HG03378 (cell line): ENCODE results near the gene ART1.
"Not testable (repeated sequence)": the region's sequence is repeated elsewhere in the genome, so short reads cannot be mapped to it uniquely, and the experiment has no call there.

Experiments
- ATAC-seq: cut with Tn5 transposase; IDR thresholded peaks from one replicate; pipeline ENCODE4 v1.9.1; 2021; ENCODE audit warnings: mild to moderate bottlenecking, moderate library complexity; ENCODE audit not compliant: unreplicated experiment

Gene ART1

DNA sequence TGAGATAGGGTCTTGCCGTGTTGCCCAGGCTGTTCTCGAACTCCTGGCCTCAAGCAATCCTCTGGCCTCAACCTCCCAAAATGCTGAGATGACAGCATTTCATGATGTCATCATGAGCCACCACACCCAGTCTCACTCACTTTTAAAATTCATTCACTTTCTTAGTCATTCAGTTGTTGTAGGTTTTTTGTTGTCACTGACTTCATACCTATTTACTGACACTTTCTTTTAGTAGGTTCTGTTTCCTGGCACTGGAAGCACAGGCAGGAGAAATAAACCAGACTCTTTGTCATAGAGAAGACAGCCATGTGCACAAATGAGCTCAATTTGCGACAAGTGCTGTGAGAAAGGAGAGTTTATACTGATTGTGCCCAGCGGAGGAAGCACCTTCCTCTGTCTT is 13.6 kb upstream of the ART1 start:
- ATAC-seq: no peak

DNA sequence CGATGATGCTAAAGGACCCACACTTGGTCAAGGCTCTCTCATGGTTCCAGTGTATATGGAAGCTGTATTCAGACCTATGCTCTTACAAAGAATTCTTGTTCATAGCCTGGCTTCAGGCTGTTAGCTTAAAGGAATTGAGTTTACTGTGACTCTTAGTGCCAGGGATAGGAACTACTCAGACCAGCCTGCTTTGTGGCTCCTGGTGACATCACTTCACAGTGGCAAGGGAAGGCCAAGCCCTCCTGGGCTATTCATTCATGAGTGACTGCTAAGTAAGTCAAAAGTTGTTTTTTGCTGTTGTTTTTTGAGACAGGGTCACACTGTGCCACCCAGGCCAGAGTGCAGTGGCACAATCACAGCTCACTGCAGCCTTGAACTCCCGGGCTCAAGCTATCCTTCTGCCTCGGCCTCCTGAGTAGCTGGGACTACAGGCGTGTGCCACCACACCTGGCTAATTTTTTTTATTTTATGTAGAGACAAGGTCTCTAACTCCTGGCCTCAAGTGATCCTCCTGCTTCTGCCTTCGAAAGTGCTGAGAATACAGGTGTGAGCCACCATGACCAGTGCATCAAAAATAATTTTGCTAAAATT is 12.8 kb upstream of the ART1 start:
- no peak for ATAC-seq

DNA sequence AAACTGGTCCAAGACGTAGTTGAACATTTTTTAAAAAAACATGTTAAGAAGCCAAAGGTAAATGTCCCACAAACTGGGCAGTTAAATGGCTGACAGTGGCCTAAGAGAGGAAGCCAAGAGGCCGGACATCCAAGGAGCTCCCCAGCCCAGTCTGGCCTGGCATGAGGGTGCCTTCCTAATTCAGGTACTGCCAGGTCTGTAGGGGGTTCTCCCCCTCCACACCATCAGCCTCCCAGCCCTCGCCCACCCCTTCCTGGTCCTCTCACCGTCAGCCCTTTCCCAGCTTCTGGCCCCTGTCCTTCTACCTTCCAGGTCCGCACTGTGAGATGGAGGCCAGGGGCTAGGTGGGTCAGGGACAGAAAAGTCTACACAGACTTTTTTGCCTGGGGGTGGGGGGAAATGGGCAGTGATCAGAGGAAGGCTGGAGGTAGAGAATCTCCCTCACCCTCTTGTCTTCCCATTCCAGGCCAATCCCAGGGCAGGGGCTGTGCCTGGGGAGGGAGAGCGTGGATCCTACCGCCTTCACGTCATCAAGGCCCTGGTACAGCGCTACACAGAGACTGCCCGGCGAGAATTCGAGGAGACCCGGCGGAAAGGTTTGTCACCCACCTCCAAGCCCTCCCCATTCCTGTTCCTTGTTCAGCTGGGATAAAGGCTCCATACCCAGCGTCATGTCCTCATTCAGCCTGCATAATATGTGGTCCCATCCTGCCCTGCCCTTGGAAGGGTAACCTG is 9.1 kb upstream of the ART1 start:
- ATAC-seq: no peak

DNA sequence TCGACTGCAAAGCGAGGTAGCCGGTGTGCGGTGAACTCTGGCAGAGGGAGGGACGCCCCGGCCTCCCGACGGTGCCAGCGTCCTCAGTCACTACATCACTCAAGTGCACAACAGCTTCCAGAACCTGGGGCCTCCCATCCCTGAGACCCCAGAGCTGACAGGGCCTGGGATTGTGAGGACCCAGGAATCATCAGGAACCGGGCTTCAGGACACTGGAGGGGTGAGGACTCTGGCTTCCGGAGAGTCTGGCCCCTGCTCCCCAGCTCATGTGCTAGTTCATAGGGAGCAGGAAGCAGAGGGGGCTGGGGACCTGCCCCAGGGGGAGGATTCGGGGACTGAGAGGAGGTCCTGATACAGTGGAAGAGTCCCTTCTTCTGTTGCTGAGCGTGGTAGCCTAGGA is 7.7 kb upstream of the ART1 start:
- ATAC-seq: no peak

DNA sequence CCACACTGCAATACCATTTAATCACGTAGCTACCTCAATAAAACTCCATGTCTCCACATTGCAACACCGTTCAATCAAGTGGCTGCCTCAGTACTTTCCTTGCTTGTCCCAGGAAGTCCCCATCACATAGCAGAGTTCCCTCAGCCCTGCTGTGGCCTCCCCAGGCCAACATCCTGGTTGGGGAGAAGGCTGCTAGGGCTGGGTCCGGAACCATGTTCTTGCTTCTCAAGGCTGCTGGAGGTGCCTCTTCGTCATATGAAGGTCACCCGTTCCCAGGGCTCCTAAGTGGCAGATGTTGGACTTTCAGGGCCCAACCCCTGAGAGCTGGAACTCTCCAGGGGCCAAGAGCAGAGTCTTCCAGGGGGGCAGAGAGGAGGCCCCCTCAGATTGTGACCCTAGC is 6.4 kb upstream of the ART1 start:
- ATAC-seq: no peak

DNA sequence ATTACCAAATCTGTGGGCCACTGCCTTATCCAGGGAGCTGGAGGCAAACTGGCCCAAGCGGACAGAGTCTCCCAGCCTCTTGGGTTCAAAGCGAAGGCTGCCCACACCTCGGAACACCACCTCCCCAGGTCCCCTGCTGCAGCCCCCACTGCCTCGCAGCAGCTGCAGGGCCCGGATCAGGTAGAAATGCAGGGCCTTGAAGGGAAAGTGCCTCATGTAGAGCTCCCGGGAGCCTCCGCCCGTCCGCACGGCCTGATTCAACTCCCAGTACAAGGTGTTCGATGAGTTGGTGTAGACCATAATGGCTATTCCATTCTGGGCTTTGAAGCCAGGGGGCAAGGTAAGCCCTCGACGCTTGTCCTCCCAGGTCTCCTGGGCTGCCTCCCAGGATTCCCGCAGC is 5.1 kb upstream of the ART1 start:
- ATAC-seq: no peak

DNA sequence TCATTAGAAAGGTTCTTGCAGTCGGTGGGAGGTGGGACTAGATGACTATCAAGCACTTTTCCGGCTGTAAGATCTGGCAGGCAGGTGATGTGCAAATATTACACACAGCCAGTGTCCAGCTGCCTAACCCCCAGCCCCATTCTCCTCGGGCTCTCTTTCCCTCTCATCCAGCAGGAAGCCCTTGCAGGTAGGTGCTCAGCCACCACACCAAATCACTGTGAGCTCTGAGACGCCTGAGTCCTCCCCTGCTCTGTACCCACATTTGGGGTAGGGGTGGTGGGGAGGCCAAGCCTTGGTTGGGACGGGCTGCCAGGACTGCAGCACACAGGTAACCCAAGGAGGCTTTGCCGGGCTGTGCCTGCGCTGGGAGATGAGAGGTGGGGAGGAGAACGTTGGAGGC is 3.7 kb upstream of the ART1 start:
- no peak for ATAC-seq

DNA sequence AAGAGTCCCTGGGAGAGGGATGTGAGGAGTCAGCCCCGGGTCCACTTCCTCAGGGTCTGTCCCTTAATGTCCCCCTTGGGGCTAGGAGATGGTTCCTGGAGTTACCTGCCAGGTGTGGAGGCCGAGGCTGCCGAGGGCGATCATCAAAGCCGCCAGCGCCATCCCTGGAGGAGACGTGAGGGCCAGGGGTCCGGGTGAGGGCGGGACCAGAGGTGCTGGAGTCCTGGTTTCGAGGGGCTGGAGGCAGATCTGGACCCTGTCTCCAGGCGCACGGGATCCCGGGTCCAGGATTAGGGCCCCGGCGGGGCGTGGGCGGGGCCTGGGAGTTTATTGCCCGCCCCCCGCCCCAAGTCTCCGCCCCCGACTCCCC is 3.2 kb upstream of the ART1 start, which contains the start of gene ART5:
Gene ART5, minus strand, starts transcription at position 292 of the 370 bp plus-strand sequence. Its CDS starts 130 bp downstream, at position 162.
- ATAC-seq: no peak

DNA sequence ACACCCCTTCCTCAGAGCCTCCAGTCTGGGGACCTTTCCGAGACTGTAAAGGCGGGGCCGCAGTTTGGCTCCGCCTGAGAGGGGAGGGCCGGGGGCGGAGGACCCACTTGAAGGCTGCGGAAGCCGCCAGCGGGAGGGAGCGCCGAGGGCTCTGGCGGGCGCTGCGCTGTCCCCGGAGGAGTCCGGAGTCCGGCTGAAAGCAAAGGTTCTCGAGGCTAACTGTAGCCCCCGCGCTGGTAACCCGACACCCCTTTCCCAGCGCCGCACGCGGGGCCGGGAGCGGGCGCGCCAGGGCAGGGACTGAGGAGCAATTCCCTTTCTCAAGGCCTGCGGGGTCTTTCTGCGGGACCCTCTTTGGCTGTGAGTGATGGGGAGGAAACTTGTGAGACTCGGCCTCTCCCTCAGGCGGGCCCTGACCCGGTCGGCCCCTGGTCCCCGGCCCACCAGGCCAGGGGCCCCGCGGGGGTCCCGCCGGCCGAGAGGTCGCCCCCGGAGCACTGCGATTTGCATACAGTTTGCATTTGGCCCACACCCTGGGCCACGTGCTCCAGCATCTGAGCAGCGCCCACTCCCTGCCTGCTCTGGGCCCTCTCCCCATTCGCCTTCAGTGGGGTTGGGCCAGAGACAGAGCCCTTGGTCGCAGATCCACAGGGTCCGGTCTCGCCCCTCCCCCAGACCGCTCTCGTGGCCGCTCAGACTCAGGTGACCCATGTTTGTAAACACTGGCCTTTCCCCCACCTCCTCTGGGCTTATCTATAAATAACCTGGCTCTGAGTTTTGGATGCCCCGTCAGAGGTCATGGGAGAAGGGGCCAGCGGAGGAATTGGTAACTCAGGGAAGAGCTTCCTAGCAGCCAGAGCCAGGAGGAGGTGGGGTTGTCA is 2.6 kb upstream of the ART1 start:
- no peak for ATAC-seq

DNA sequence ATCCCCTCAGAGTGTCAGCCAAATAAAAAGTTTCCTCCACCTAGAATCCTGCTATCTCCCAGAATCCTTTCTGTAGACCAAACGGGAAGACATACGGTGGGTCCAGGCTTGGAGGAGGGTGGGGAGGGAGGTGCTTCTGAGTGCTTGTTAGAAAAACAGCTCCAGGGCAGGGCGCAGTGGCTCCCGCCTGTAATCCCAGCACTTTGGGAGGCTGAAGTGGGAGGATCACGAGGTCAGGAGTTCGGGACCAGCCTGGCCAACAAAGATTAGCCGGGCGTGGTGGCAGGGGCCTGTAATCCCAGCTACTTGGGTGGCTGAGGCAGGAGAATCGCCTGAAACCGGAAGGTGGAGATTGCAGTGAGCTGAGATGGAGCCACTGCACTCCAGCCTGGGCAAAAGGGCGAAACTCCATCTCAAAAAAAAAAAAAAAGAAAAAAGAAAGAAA is 1.8 kb upstream of the ART1 start:
- ATAC-seq: not testable (repeated sequence)

DNA sequence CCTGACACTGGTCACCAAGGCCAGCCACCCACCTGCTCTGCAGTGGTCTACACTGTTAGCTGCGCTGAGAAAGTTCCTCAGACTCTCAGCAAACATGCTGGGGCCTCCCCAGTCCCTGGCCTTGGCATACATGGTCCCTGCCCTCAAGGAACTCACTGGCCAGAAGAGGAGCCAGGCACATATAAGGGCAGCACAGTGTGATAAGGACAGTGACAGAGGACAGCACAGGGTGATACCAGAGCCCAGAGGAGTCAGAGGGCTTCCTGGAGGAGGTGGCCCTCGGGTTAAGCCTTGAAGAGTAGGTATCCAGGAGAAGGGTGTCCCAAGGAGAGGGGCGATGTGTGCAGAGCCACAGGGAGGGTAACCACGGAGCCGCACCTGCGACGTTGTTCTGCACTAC is 624 bp downstream of the ART1 start:
- ATAC-seq: no peak

DNA sequence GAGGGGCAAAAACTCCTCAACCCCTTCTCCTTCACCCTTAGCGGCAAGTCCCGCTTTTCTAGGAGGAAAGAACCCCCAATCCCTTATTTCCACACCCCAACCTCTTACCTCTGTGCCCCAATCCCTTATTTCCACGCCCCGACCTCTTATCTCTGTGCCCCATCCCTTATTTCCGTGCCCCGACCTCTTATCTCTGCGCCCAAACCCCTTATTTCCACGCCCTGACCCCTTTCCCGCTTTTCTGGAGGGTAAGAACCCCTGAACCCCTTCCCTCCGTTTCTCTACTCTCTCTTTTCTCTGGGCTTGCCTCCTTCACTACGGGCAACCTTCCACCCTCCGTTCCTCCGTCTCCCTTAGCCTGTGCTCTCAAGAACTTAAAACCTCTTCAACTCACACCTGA is 3.9 kb downstream of the ART1 start:
- not testable (repeated sequence) for ATAC-seq

DNA sequence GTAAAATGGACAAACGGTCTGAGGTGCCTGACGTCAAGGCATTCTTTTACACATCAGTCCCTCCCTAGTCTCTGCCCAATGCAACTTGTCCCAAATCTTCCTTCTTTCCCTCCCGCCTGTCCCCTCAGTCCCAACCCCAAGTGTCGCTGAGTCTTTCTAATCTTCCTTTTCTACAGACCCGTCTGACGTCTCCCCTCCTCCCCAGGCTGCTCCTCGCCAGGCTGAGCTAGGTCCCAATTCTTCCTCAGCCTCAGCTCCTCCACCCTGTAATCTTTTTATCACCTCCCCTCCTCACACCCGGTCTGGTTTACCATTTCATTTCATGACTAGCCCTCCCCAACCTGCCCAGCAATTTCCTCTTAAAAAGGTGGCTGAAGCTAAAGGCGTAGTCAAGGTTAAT is 4.4 kb downstream of the ART1 start:
- not testable (repeated sequence) for ATAC-seq

DNA sequence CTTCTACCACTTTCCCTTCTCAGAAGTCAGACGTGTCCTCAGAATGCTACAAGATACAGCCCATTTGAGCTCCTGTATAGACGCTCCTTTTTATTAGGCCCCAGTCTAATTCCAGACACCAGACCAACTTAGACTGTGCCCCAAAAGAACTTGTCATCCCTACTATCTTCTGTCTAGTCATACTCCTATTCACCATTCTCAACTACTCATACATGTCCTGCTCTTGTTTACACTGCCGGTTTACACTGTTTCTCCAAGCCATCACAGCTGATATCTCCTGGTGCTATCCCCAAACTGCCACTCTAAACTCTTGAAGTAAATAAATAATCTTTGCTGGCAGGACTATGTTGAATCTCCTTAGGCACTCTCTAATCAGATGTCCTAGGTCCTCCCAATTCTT is 7.6 kb downstream of the ART1 start:
- not testable (repeated sequence) for ATAC-seq

DNA sequence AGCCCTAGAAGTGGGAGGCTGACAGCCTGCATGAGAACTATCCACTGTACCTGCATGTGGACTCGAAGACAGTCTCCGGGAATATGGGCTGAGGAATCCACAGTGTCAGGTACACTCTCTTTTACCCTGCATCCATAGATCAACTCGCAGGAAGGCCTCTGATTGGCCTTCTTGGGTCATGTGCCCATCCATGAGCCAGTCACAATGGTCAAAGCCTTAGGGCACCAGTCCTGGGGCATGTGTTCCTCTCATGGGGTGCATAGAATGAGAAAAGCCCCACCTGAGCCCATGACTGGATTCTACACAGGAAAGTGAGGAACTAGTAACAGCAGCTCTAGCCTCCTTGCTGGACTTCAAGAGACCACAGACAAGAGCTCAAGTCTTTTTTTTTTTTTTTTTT is 10.6 kb downstream of the ART1 start:
- ATAC-seq: no peak

DNA sequence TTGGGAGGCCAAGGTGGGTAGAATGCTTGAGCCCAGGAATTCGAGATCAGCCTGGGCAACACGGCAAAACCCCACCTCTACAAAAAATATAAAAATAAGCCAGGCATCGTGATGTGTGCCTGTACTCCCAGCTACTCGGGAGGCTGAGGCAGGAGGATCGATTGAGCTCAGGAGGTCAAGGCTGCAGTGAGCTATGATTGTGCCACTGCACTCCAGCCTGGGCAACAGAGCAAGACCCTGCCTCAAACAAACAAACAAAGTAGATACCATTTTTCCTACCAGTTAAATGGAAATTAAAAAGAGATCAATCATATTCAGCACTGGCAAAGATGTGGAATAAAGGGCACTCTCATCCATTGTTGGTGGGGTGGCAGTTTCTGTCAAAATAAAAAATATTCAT is 12.4 kb downstream of the ART1 start:
- not testable (repeated sequence) for ATAC-seq

DNA sequence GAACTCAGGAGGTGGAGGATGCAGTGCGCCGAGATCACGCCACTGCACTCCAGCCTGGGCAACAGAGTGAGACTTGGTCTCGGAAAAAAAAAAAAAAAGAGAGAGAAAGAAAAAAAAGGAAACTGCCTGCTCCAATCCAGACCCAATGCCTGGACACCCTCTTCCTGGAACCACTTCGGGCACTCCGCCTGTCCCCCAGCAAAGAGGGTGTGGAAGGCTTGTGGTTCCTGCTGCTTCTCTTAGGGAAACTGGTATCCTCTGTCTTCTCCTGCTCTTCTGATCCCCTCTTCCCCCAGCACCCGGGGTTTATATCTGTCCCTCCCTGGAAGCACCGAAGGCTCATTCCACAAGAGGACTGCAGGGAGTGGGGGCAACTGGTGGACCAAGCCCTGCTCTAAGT is 13.3 kb downstream of the ART1 start:
- no peak for ATAC-seq

DNA sequence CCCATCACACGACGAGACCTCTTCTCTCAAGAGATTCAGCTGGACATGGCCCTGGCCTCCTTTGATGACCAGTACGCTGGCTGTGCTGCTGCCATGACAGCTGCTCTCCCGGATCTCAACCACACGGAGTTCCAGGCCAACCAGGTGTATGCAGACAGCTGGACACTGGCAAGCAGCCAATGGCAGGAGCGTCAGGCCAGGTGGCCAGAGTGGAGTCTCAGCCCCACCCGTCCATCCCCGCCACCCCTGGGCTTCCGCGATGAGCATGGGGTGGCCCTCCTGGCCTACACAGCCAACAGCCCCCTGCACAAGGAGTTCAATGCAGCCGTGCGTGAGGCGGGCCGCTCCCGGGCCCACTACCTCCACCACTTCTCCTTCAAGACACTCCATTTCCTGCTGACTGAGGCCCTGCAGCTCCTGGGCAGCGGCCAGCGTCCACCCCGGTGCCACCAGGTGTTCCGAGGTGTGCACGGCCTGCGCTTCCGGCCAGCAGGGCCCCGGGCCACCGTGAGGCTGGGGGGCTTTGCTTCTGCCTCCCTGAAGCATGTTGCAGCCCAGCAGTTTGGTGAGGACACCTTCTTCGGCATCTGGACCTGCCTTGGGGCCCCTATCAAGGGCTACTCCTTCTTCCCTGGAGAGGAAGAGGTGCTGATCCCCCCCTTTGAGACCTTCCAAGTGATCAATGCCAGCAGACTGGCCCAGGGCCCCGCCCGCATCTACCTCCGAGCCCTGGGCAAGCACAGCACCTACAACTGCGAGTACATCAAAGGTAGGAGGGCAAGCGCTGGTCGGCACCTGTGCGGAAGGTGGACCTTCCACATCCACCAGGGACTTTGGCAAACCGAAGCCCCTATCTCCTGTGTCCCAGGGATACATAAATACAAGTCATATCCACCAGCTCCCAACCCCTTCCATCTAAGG is 14.9 kb downstream of the ART1 start:
- ATAC-seq: no peak

DNA sequence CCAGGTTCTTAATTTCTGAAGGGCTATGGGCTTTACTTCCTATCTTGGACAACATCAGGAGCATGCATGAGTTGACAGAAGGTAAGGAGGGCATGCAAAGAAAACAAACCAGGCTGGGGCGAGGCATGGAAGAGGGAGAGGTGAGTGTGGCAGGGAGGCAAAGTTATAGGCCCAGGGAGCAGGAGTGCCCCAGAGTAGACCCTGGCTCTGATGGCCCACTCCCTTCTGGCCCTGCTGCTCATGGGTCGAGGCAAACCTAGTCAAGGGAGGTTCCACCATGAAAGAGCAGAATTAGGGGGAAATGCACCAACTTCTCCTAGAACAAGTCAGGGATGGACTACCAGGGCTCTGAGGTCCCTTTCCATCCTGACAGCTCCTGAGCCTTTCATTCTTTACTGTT is 16.0 kb downstream of the ART1 start:
- ATAC-seq: no peak

DNA sequence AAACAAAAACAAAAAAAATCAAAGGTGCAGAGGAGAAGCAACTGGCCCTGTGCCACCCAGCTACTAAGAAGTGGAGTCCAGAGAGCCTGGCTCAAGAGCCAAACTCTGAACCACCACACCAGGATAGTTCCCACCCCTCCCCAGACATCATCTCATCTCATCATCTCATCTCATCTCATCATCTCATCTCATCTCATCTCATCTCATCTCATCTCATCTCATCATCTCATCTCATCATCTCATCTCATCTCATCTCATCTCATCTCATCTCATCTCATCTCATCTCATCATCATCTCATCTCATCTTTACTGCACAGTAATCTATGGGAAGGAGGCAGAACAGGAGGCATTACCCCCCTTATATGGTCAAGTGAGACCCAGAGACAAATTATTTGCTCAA is 17.9 kb downstream of the ART1 start:
- no peak for ATAC-seq
